Stimulated activated CD4-positive, alpha-beta T cell treated with anti-CD3 and anti-CD28 coated beads, TNF-alpha, amount 100 ng/mL, for 1 hour (primary cell): ENCODE data around the gene ELMO1.

ENCODE experiments used
- DNase-seq, 3 donors: peaks; one replicate each; pipeline ENCODE4 v3.0.0-alpha.2; 2020; ENCODE audit warnings: low read depth in 3 of 3, low spot score in 1 of 3

ELMO1 gene

DNA sequence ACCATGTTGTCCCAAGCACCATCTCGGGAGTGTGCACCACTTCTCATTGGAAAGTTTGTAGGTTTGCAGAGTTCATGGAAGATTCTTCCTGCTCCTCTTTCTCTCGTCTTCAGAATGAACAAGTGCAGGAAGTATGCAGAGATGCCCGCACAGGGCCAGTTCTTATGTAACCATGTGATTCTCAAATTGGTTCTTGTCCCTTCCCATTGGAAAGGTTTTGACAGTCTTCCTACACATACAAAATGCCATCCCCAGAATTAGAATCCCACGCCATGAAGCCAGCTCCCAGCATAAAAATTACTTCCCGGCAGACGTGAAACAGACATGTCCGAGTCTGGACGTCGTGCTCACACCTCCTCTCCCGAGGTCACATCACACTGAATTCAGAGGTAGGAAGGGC lies 251.6 kb downstream of the ELMO1 start:
- no peak for DNase-seq

DNA sequence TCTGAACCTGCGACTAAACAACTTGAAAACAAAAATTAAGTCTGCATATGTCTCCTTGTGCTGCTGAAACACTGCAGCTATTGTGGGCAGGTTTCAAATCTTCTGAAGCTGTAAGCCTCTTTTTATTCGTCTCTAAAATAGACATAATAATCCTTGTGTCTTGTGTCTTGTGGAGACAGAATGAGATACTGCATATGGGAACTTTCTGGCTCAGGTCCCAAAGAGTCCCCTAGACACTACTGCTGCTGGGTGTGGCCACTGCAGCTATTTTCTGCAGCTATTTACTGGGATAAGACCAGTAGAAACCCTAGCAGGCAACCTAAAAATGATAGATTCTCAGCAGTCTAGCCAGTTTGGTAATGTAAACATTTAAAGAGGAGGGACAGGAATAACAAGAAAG lies 252.0 kb downstream of the ELMO1 start:
- DNase-seq: no peak

DNA sequence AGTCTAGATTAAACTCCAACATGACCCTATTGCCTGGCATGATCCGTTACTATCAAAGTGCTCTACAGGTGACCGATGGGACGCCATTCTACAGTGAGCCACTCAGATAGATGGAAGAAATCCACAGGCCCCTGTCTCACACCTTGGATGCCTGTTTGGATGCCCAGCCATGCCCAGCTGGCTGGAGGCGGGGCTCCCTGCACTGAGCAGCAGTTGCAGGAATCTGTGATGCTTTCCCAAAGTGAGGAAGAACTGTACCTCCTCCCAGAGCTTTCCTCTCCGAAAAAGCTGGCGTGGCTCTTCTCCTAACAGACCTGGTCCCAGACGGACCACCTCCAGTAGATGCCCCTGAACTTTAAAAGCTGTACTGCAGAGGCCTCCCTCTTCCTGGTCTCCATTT lies 253.3 kb downstream of the ELMO1 start:
- DNase-seq: no peak

DNA sequence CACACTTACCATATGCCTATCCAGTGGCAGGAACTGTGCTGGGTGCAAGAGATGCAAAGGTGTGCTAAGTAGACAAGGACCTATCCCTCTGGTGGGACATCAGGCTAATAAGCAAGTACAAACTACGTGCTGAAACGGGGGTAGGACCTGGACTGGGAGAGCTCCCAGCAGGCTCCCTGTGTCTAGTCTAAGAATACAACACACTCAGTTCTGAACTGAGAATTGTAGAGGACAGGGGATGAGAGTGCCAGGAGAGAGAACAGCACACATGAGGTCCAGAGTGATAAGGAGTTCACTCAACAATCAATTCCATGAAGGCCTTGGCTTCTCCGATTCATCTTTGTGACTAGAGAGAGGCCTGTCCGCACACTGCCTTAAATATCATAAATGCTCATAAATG lies 253.7 kb downstream of the ELMO1 start:
- DNase-seq: no peak

DNA sequence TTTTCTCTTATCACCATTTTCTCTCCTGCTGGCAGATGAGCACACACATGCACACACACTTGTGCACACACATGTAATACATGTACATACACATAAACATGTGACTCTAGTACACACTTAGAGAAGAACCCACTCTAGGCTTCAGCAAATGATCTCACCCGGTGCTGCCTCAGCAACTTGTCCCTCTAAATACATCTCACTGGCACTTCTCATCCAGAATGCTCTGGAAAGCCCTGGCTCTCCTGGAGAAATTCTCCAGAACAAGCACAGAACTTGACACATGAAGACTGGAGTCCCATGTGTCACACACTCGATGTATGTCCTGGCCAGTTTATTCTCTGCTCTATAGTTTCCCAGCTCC lies 254.9 kb downstream of the ELMO1 start:
- DNase-seq: no peak

DNA sequence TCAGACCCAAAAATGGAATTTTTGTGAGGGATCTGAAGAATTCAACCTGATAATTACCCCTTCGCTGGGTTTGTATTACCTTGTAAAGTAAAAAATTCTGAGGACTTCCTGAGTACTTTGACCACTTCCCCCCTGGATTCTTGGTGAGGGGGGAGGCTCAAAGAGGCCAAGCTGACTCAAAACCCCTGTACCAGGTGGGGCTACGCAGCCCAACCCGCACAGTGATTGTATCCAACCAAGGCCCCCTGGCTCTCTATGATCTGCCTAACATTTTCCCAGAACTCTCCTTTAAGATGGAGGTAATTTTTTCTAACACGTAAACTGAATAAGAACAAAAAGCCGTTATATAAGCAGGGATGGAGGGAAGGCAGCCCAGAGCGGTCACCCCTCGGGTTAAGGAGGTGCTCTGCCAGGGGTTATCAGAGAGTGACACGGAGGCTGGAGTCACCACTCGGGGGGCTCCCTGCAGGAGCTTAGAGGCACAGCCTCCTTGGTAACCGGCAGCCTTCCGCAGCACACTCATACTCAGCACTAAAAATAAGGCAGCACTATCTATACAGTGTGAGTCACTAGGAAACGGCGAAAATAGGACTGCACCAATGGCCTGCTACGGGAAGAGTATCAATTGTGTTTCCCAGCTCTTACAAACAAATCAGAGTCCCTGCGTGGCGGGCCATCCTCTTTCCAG lies 255.4 kb downstream of the ELMO1 start:
- DNase-seq: no peak

DNA sequence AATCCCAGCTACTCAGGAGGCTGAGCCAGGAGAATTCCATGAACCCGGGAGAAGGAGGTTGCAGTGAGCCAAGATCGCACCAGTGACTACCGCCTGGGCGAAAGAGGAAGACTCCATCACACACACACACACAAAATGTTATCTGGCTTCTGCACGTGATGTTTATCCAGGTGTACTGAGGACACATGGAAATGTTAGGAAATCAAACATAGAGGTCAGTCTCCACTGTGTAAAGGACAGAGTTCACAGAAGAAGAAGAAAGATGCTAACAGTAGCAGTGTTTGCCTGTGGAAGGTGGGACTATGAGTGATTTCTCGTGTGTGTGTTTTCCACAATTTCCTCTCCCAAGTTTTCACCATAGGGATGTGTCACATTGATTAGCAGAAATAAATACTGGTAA lies 256.9 kb downstream of the ELMO1 start:
- no peak for DNase-seq

DNA sequence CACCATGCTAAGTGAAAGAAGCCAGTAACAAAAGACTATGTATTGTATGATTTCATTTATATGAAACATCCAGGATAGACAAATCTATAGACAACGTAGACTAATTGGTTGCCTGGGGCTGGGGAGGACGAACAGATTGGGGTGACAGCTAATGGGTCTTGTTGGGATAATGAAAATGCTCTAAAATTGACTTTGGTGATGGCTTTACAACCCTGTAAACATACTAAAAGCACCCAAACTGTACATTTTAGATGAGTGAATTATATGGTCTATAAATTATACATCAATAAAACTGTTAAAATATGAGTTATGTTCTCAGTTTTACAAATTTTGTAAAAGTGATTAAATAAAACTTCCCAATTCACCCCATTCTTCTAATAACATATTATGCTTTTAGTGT lies 261.5 kb downstream of the ELMO1 start:
- DNase-seq: no peak

DNA sequence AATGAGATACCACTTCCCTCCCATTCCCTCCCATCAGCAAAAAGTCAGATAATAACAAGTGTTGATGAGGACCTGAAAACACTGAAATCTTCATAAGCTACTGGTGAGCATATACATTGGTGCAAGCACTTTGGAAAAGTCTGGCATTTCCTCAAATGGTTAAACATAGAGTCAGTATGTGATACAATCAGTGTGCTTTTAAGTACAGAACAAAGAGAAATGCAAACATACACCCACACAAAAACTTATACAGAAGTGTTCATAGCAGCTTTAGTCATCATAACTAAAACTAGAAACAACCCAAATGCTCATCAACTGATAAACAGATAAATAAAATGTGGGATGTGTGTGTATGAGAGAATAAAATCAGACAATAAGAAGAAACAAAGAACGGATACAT lies 261.9 kb downstream of the ELMO1 start:
- DNase-seq: no peak

DNA sequence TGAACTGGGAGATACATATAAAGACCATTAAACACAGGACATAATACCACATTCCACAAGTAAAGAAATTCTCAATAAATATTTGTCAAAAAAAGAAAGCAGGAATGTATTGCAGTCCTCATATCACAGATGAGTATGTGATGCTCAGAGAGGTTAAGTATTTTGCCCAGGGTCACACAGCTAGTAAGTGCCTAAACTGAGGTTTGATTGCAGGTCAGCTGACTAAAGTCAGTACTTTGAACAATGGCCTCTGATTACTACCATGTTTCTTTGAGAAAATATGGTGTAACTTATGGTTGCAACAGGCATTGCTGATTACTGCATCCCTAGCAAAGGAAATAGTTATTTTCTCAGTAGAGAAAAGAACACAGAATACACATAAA lies 267.1 kb downstream of the ELMO1 start:
- DNase-seq: no peak

DNA sequence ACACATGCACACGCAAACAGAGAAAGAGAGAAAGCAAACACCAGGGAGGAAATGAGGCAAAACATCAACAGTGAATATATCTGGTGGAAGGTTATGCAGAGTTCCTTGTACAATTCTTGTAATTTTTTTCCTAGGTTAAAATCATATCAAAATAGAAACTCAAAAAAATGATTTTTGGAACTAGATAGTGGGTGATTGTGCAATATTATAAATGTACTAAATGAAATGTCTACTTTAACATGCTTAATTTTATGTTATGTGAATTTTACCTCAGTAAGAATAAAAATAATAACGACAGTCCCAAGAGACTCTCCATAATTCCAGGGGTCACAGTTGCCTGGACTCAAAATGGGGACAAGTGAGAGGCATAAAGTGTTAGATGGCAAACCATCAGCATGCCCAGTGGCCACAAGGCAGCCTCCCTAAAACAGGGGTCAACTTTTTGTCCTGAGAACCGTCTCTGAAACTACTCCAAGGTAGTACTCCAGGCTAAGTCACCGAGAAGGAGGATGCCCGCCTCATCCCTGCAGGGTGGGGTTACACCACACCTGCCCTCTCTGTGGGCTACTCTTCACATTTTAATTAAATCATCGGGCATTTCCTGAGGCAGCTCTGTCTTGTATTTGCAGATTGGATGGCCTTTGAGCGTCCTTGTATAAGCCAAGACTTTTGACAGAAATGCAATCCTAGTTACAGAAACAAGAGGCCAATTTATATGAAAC lies 267.7 kb downstream of the ELMO1 start:
- no peak for DNase-seq

DNA sequence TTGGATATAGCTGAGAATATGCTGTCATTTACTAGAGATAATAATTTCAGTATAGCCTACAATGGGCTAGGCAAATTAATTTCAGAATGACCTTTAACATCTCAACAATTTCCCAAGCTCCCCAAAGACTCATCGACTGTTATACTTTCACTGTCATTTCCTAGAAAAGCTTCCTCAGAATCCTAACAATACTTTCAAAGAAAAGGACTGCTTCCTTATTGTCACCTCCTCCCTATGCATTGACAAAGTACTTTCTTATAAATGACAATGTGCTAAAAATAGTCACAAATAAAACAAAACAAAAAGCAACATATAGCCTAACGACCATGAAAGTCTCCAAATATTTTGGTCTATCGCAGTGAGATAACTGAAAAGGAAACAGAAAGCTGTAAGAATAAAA lies 272.6 kb downstream of the ELMO1 start:
- no peak for DNase-seq

DNA sequence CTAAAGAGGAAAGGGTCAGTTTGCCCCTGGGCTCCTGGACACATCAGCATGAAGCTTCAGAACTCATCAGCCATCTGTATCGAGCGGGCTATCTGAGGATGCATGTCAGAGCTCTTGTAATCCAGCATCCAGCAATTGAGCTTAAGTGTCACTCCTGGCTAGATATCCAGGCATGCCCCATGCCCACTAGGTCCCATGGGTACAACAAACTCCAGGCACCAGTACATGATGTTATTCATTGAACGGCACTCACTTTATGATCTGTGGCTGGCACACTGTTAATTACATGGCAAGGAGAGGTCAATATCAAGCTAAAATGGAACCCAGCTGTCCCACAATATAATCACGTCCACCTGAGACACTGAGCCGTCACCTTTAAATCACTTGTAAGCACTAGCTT lies 274.2 kb downstream of the ELMO1 start:
- DNase-seq: no peak

DNA sequence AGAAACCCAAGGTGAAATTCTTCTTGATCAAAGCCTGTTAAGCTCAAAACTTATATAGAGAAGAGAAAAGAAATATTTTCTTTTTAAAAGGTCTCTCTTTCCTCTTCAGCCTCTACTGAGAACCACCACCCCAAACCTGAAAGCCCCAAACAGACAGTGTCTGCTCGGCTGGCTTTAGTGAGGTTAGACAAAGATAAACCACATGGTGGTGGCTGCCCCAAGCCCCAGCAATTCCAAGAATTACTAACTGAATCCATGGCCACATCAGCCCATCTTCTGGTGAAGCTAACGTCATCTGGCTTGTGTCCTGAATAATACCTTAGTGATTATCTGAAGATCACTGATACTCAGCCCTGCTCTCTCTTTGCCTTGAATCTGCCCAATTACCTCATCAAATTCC lies 275.0 kb downstream of the ELMO1 start:
- DNase-seq: no peak

DNA sequence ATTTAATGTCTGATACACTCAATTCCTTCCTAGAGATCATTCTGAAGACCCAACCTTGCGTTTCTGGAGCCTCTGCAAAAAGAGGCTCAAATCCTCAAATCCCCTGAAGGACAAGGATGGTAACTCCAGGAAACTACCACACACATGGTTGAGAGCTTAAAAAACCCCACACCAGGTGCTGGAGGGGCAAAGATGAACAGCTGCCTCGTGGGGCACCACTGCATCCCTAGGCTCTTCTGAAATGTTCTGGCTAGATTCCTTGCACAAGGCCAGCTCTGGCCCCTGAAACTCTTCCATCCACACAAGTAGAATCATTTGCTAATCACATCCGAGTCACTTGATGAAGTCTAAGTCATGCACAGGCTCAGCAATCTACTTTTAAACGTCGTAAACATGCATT lies 286.6 kb downstream of the ELMO1 start:
- DNase-seq: no peak

DNA sequence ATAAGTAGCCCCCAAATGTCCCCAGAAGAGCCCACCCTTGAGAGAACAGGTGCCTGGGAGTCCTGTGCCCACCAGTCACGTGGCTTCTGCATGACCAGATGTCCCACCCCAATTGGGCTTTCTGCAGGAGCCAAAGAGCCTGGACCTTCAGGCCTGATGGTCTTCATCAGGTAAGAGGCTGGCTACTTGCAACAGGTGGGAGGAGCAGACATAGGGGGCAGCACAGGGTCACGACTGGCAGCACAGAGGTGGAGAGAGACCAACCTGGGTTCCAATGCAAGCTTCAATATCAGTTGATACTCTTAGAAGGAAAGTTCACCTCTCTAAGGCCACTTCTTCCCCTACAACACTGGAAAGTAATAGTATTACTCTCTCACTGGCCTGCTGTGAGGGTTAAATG lies 288.0 kb downstream of the ELMO1 start:
- no peak for DNase-seq

DNA sequence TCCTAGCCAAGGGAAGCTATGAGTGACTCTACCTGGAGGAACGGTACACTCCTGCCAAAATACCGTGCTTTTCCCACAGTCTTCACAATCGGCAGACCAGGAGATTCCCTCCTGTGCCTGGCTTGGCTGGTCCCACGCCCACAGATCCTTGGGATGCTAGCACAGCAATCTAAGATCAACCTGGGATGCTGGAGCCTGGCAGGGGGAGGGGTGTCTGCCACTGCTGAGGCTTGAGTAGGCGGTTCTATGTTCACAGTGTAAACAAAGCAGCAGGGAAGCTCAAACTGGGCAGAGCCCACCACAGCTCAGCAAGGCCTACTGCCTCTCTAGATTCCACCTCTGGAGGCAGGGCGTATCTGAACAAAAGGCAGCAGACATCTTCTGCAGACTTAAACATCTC lies 295.3 kb downstream of the ELMO1 start:
- no peak for DNase-seq

DNA sequence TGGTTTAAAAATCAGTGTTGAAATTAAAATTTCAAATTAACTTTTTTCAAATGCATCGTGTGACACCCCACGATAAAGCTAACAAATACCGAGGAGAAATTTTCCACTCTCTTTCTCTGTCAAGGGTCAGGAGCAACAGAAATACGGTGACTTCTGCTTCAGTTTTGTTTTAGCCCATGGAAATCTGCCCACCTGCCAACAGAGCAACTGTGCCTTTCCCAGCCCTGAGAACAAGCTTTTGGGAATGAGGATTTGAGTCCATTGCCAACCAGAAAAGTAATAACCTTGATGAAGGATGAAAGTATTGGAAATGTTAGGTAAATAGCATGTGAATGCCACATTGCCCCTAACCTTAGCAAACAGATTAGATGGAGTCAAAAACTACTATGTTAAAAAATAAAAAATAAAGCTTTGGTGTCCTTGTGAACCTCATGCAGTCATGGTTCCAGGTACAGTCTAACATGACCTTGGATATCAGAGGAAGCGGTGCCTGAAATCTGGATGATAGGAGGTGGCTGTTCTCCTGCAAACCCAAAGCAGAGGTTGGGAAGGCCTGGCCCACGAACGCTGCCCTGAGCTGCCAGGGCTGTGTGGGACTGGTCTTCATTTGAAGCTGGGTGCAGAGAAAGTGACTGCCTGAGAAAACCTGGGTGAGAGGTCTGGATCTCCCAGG lies 296.8 kb downstream of the ELMO1 start:
- DNase-seq: no peak

DNA sequence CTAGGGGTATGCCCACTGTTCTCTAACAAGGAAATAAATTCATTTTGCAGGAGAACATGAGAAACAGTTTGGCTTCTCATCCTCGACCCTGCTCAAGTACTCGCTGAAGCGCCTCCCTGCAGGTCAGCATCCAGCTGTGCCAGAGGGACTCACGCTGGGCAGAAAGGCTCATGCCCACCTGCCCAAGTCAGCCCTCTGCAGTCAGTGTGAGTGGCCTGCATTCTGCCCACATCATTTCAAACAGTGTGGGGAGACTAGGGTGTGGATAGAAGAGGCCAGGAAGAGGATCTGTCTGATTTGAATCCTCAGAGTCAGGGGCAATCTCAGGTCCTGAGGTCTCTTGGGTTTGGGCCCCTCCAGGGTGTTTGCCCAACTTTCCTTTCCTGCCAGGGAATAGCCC lies 297.8 kb downstream of the ELMO1 start:
- no peak for DNase-seq

DNA sequence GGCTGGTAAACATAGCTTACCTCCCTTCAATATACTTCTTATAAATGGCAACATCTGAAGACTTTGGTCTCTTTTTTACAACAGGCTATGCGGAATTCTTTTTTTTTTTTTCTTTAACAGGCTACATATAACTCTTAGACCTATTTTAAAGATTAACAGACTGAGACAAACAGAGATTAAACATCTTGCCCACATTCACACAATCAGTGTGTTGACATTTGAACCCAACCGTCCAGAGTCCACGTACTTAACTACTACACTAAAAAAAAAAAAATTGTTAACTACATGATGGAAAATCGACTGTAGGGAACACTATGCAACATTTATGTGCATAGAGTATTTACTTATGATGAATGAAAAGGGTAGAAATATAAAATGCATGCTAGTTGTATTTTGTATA lies 298.5 kb downstream of the ELMO1 start:
- DNase-seq: no peak

DNA sequence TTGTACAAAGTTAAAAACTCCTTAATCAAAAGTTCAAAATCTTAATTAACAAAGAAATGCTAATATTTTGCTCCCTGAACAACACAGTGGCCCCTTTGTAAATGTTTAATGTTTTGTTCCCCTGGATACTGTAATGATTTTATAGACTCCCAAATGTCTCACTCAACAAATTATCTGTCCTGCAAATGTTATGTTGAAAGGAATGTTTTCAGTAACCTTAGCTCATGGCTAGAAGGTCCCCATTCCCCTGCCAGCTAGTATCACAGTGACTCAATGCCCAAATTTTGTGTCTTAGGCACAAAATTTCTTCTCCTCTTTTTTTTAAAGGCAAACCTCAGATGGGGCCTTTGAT lies 298.9 kb downstream of the ELMO1 start:
- no peak for DNase-seq

DNA sequence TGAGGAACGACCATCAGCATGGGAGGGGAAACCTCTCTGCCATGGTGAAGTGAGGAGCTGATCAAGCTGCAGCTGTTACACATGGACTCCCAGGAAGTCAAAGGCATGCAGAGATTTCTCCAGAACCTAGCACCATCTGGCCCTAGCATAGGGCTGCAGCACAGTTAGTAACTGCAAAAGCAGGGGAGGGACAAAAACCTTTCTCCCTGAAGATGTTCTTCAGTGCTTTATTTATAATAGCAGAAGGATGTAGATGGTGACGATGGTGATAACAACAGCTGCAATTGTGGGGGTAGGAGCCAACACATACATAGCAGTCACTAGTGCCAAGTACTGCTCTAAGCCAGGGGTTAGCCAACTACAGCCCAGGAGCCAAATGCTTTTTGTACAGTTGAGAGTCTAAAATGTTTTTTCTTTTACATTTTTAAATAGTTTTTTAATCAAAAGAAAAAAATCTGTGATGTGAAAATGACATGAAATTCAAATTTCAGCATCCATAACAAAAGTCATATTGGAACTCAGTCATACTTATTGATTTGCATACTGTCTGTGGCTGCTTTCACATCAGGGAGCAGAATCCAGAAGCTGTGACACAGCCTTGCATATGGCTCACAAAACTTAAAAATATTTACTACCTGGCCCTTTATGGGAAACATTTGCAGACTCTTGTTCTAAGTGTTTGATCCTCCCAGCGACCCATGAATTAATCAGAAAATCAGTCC lies 299.5 kb downstream of the ELMO1 start:
- no peak for DNase-seq
